ENCODE results near the gene PELI2.
A peak's percentile ranks its signal among the peaks of the same experiment; 100 is the strongest.

GRCh38 chr14:56224229-56224628 is 106.0 kb downstream of the PELI2 start:
- peak in 4 of 7 experiments; percentile 25 to 48 (median 32) for TF ChIP-seq CTCF (IDR thresholded peaks at IDR 0.05)
- TF ChIP-seq POLR2A (IDR thresholded peaks at IDR 0.05): no peak
